ENCODE measurements around the gene NUMB. TPM values are rescaled to one million over a fixed set of nuclear protein-coding genes. Genes with fewer than 3 reads are reported as not detected.

NUMB gene
- total RNA-seq, 1 experiment from 2014 or later = 46.5 TPM

DNA sequence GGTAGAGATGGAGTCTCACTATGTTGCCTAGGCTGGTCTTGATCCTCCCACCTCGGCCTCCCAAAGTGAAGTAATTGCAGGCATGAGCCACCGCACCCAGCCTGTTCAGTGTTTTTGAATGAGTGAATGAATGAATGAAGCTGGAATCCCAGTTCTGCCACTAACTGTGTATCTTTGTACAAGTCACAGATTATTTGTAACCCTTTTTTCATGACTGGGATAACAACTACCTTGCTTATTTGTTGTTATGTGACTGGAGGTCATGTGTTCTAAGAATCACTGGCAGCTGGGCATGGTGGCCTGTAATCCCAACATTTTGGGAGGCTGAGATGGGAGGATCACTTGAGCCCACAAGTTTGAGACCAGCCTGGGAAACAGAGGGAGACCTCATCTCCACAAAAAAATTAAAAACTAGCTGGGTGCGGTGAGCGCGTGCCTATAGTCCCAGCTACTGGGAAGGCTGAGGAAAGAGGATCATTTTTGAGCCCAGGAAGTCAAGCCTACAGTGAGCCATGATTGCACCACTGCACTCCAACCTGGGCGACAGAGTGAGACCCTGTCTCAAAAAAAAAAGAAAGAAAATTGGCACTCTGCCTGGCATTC, 13.3 kb upstream of the NUMB start:
- Histone ChIP-seq H3K9ac (ENCODE audit: extremely low read depth, insufficient read length, low read length) (no peak overlapping the region), H3K27me3 (ENCODE audit: insufficient read depth, low read length) (no peaks in the 10 kb centered on the region), H3K79me1 (ENCODE audit: insufficient read depth, low read depth, low read length, poor library complexity, severe bottlenecking) (no peaks in the 10 kb centered on the region), H4K91ac (ENCODE audit: insufficient read length, low read depth, low read length) (no peak overlapping the region), H3K27ac (ENCODE audit: insufficient read length, low read depth, low read length) (no peak overlapping the region), H3K4me2 (ENCODE audit: insufficient read depth, insufficient read length, low read length) (no peak overlapping the region), H2BK12ac (ENCODE audit: insufficient read length, low read depth, low read length) (no peak overlapping the region), H4K20me1 (ENCODE audit: control insufficient read depth, insufficient read depth, insufficient read length) (no peaks in the 10 kb centered on the region), H4K5ac (ENCODE audit: insufficient read length, low read depth, low read length) (no peak overlapping the region), H3K14ac (ENCODE audit: insufficient read depth, low read length) (no peak overlapping the region), H2BK120ac (ENCODE audit: low read depth, low read length, poor library complexity, severe bottlenecking) (no peak overlapping the region), H3K18ac (ENCODE audit: insufficient read length, low read depth, low read length) (no peak overlapping the region), H3K9me3 (ENCODE audit: control insufficient read depth, low read depth, low read length) (no peaks in the 10 kb centered on the region), H2BK5ac (ENCODE audit: insufficient read length, low read length) (no peak overlapping the region), H3K23me2 (ENCODE audit: insufficient read length, low read depth, low read length, poor library complexity, severe bottlenecking) (no peaks in the 10 kb centered on the region), H3T11ph (ENCODE audit: low read length) (no peak overlapping the region), H2BK15ac (ENCODE audit: low read depth, low read length) (no peak overlapping the region), H3K79me2 (ENCODE audit: insufficient read depth, low read length) (no peaks in the 10 kb centered on the region), H3K23ac (ENCODE audit: insufficient read length, low read depth, low read length) (no peak overlapping the region), H2BK20ac (ENCODE audit: low read depth, low read length, poor library complexity, severe bottlenecking) (no peak overlapping the region), H3K56ac (ENCODE audit: insufficient read length, low read depth, low read length) (no peak overlapping the region), H3K4ac (ENCODE audit: low read depth, low read length) (no peak overlapping the region), H2AFZ (ENCODE audit: low read length) (no peak overlapping the region), H2AK5ac (ENCODE audit: insufficient read length, low read length) (no peak overlapping the region), H4K8ac (replicated peaks; ENCODE audit: insufficient read length, low read depth, low read length) (no peak overlapping the region), H3K4me1 (ENCODE audit: insufficient read depth, low read length) (no peaks in the 10 kb centered on the region)
- no peaks in the 10 kb centered on the region; a peak in 1 of 5 replicates for H3K9me3 Mint-ChIP-seq
- no peaks in the 10 kb centered on the region for H3K36me3 Mint-ChIP-seq (ENCODE audit: insufficient read depth in 1 of 3, low read depth in 3 of 3)
- no CpG with 5 or more reads among the region's 6 CpGs for WGBS (ENCODE audit: extremely low coverage, insufficient read length, low lambda C conversion rate)
- H3K27me3 Mint-ChIP-seq (ENCODE audit: low read depth) = no peaks in the 10 kb centered on the region
- TF ChIP-seq, protein P1, sequence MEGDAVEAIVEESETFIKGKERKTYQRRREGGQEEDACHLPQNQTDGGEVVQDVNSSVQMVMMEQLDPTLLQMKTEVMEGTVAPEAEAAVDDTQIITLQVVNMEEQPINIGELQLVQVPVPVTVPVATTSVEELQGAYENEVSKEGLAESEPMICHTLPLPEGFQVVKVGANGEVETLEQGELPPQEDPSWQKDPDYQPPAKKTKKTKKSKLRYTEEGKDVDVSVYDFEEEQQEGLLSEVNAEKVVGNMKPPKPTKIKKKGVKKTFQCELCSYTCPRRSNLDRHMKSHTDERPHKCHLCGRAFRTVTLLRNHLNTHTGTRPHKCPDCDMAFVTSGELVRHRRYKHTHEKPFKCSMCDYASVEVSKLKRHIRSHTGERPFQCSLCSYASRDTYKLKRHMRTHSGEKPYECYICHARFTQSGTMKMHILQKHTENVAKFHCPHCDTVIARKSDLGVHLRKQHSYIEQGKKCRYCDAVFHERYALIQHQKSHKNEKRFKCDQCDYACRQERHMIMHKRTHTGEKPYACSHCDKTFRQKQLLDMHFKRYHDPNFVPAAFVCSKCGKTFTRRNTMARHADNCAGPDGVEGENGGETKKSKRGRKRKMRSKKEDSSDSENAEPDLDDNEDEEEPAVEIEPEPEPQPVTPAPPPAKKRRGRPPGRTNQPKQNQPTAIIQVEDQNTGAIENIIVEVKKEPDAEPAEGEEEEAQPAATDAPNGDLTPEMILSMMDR (conservative IDR thresholded peaks at IDR 0.05) = no peak
- H3K4me1 Mint-ChIP-seq = peaks cover 10 to 18% of the 10 kb centered on the region in 2 experiments
- H3K4me3 Mint-ChIP-seq = no peak overlapping the region
- H3K27ac Mint-ChIP-seq = no peak overlapping the region
- DNase-seq = no peak
